Measurements from ENCODE around the gene BLTP3A.
"Not testable (repeated sequence)": the region's sequence is repeated elsewhere in the genome, so short reads cannot be mapped to it uniquely, and the experiment has no call there.

The BLTP3A gene

DNA sequence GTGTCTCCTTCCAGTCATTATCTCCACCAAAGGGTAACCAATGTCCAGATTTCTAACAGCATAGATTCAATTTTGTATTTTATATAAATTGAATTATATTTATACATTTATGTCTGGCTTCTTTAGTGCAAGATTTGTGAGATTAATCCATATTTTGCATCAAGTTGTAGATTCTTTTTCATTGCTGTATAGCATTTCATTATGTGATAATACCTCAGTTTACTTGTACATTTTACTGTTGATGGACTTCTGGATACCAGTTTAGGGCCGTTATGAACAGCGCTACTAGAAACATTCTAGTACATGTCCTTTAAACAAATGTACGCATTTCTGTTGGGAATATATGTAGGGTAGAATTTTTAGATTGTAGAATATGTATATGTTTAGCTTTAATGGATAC, 6.2 kb downstream of the BLTP3A start:
- H3K27me3 Mint-ChIP-seq (ENCODE audit: low read depth), result no peaks in the 10 kb centered on the region
- TF ChIP-seq, protein P1, sequence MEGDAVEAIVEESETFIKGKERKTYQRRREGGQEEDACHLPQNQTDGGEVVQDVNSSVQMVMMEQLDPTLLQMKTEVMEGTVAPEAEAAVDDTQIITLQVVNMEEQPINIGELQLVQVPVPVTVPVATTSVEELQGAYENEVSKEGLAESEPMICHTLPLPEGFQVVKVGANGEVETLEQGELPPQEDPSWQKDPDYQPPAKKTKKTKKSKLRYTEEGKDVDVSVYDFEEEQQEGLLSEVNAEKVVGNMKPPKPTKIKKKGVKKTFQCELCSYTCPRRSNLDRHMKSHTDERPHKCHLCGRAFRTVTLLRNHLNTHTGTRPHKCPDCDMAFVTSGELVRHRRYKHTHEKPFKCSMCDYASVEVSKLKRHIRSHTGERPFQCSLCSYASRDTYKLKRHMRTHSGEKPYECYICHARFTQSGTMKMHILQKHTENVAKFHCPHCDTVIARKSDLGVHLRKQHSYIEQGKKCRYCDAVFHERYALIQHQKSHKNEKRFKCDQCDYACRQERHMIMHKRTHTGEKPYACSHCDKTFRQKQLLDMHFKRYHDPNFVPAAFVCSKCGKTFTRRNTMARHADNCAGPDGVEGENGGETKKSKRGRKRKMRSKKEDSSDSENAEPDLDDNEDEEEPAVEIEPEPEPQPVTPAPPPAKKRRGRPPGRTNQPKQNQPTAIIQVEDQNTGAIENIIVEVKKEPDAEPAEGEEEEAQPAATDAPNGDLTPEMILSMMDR (IDR thresholded peaks at IDR 0.05; ENCODE audit: unreplicated experiment in 3 of 3), result no peak
- H3K9me3 Mint-ChIP-seq, result no peaks in the 10 kb centered on the region
- H3K36me3 Mint-ChIP-seq (ENCODE audit: low read depth), result no peaks in the 10 kb centered on the region
- H3K4me1 Mint-ChIP-seq, result peaks cover 12% of the 10 kb centered on the region
- no peak overlapping the region for H3K27ac Mint-ChIP-seq
- no peak overlapping the region for H3K4me3 Mint-ChIP-seq

- Mint-ChIP-seq H3K27ac (no peak overlapping the region), H3K4me1 (peaks cover 6% of the 10 kb centered on the region), H3K9me3 (no peaks in the 10 kb centered on the region), H3K36me3 (ENCODE audit: low read depth) (no peaks in the 10 kb centered on the region), H3K4me3 (no peak overlapping the region), H3K27me3 (ENCODE audit: low read depth) (no peaks in the 10 kb centered on the region)
- TF ChIP-seq, protein P1 (IDR thresholded peaks at IDR 0.05; ENCODE audit: unreplicated experiment in 3 of 3), result no peak
These were observed 7.7 kb downstream of the BLTP3A start for GRCh38 chr6:34799547-34799946.

GRCh38 chr6:34804543-34804942, 12.7 kb downstream of the BLTP3A start:
- Mint-ChIP-seq H3K27me3 (ENCODE audit: low read depth) (no peaks in the 10 kb centered on the region), H3K27ac (no peak overlapping the region), H3K4me1 (no peaks in the 10 kb centered on the region), H3K36me3 (ENCODE audit: low read depth) (no peaks in the 10 kb centered on the region), H3K9me3 (no peaks in the 10 kb centered on the region), H3K4me3 (no peak overlapping the region)
- TF ChIP-seq, protein P1 (IDR thresholded peaks at IDR 0.05; ENCODE audit: unreplicated experiment in 3 of 3), result no peak

DNA sequence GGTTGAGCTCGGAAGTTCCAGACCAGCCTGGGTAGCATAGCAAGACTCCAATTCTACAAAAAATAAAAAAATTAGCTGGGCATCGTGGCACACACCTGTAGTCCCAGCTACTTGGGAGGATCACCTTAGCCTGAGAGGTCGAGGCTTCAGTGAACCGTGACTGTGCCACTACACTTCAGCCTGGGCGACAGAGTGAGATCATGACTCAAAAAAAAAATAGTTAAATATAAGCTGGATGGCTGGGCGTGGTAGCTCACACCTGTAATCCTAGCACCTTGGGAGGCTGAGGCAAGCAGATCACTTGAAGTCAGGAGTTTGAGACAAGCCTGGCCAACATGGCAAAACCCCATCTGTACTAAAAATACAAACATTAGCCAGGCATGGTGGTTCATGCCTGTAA, 13.2 kb downstream of the BLTP3A start:
- not testable (repeated sequence) for H3K27me3 Mint-ChIP-seq (ENCODE audit: low read depth); H3K4me1 Mint-ChIP-seq; H3K4me3 Mint-ChIP-seq; H3K9me3 Mint-ChIP-seq; H3K27ac Mint-ChIP-seq; H3K36me3 Mint-ChIP-seq (ENCODE audit: low read depth)

GRCh38 chr6:34806738-34807453, 15.0 kb downstream of the BLTP3A start:
- no peaks in the 10 kb centered on the region for H3K9me3 Mint-ChIP-seq
- TF ChIP-seq, protein P1 (IDR thresholded peaks at IDR 0.05; ENCODE audit: unreplicated experiment in 3 of 3), result no peak
- H3K4me3 Mint-ChIP-seq, result no peak overlapping the region
- no peaks in the 10 kb centered on the region for H3K4me1 Mint-ChIP-seq
- no peak overlapping the region for H3K27ac Mint-ChIP-seq
- no peaks in the 10 kb centered on the region for H3K36me3 Mint-ChIP-seq (ENCODE audit: low read depth)
- no peaks in the 10 kb centered on the region for H3K27me3 Mint-ChIP-seq (ENCODE audit: low read depth)

DNA sequence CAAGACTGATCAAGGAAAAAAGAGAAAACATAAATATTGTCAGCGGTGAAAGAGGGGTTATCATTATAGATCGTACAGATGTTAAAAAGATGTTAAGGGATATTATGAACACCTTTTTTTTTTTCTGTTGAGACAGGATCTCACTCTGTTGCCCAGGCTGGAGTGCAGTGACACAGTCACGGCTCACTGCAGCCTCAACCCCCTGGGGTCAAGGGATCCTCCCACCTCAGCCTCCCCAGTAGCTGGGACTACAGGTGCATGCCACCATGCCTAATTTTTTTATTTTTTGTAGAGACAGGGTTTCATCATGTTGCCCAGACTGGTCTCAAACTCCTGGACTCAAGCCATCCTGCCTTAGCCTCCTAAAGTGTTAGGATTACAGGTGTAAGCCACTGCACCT, 16.6 kb downstream of the BLTP3A start:
- not testable (repeated sequence) for H3K27ac Mint-ChIP-seq; H3K27me3 Mint-ChIP-seq (ENCODE audit: low read depth); H3K4me1 Mint-ChIP-seq; H3K36me3 Mint-ChIP-seq (ENCODE audit: low read depth); H3K4me3 Mint-ChIP-seq; H3K9me3 Mint-ChIP-seq

- H3K4me1 Mint-ChIP-seq; H3K27ac Mint-ChIP-seq; H3K9me3 Mint-ChIP-seq; H3K4me3 Mint-ChIP-seq; H3K27me3 Mint-ChIP-seq (ENCODE audit: low read depth); H3K36me3 Mint-ChIP-seq (ENCODE audit: low read depth): not testable (repeated sequence)
These were observed 17.5 kb downstream of the BLTP3A start for GRCh38 chr6:34809419-34809818.
